ENCODE data around the gene SLC10A6. TPM values are rescaled to one million over a fixed set of nuclear protein-coding genes. Genes with fewer than 3 reads are reported as not detected.

SLC10A6 gene
- polyA plus RNA-seq, 4 donors = 0.15 to 1.1 TPM; not detected in 2

DNA sequence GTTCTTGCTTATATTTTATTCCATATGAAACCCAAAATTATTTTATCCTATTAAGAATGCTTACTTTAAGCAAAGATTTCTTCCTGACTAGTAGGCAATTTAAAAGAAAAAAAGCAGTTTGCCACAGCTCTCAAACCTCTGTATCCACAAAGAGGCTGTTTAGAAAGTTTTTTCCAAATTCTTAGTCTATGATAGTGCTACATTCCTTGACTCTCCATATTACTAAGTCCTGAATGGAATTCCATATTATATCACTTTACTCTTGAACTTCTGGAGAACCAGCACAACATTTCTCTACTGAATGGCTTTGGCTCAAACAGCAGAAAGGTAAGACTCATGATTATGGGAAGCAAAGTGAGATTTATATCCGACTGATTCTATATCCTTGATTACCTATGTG is 8.3 kb downstream of the SLC10A6 start:
- Histone ChIP-seq H3K36me3 (ENCODE audit: control insufficient read depth in 3 of 3, insufficient read depth in 2 of 3, low read depth in 1 of 3, low read length in 3 of 3) (no peaks in the 10 kb centered on the region), H3K27ac (ENCODE audit: low read depth in 1 of 3, low read length in 2 of 3) (no peak overlapping the region), H3K27me3 (ENCODE audit: control insufficient read depth in 3 of 3, insufficient read depth in 3 of 3, low read length in 3 of 3) (no peaks in the 10 kb centered on the region), H3K4me3 (ENCODE audit: low read depth in 1 of 3, low read length in 3 of 3) (no peak overlapping the region), H3K9me3 (ENCODE audit: control insufficient read depth in 2 of 2, insufficient read depth in 1 of 2, low read depth in 1 of 2, low read length in 1 of 2) (no peaks in the 10 kb centered on the region), H3K4me1 (ENCODE audit: control insufficient read depth in 3 of 3, insufficient read depth in 2 of 3, low read depth in 1 of 3, low read length in 2 of 3) (no peaks in the 10 kb centered on the region)
- DNase-seq (no peak), FAIRE-seq (no peak)
- WGBS, 3 donors = 81 to 85% (median 83%) methylated on average over 1 of the region's 1 CpG

DNA sequence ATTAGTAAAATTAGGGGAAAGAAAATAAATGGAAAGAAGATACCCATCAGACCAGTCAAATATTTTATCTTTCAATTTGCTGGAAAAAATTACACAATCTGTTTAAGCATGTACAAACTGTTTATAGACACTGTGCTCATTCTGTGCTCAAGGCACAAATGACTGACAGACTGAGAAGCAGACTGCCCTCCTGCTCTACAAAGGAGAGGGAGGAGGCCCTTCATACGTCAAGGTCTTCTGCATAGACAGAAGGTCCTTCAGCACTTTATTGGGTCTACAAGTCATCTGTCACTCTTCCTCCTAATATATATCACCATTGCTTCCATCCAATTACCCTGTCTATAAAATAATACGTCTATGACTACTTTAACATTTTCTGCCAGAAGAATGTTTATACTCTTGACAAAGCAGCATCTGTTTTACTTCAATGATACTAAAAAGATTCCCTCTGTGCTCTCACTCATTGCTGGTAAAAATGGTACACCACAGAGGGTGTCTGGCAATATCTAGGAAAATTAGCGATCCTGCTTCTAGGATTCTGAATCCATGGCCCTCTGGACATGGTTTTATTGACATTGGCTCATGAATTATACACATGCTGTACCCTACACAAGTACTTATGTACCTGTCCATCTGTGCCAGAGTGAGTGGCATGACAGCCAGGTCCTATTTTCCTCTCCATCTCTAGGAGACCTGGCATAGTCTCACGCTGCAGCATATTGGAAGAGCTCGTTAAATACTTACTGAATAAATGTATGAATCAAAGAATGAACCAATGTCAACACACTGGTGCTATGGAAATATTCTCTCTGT is 11.3 kb downstream of the SLC10A6 start:
- no peak overlapping the region for H3K4me3 ChIP-seq (ENCODE audit: low read depth in 1 of 3, low read length in 3 of 3)
- H3K36me3 ChIP-seq (ENCODE audit: control insufficient read depth in 3 of 3, insufficient read depth in 2 of 3, low read depth in 1 of 3, low read length in 3 of 3) = no peaks in the 10 kb centered on the region
- no peaks in the 10 kb centered on the region for H3K27me3 ChIP-seq (ENCODE audit: control insufficient read depth in 3 of 3, insufficient read depth in 3 of 3, low read length in 3 of 3)
- no peak for DNase-seq
- H3K27ac ChIP-seq (ENCODE audit: low read depth in 1 of 3, low read length in 2 of 3) = no peak overlapping the region
- no peaks in the 10 kb centered on the region for H3K9me3 ChIP-seq (ENCODE audit: control insufficient read depth in 2 of 2, insufficient read depth in 1 of 2, low read depth in 1 of 2, low read length in 1 of 2)
- no peak for FAIRE-seq
- H3K4me1 ChIP-seq (ENCODE audit: control insufficient read depth in 3 of 3, insufficient read depth in 2 of 3, low read depth in 1 of 3, low read length in 2 of 3) = no peaks in the 10 kb centered on the region
- 69 to 79% (median 78%) methylated on average over 5 of the region's 5 CpGs for WGBS, 3 donors

DNA sequence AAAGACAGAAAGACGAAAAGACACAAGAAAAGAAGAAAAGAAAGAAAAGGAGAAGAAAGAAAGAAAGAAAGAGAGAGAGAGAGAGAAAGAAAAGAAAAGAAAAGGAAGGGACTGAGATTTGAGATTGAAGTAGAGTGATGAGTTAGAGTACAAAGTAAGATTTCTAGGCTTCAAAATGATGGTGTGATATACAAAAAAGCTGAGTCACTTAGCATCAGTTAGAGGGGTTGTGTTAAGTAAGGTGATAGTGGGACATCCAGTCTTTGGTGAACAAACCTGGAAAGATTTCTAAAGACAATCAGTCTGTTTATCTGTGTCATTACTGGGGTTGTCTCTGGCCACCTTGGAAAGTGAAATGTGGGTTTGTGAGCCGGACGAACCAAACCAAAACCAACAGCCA is 13.5 kb downstream of the SLC10A6 start:
- FAIRE-seq = no peak
- Histone ChIP-seq H3K9me3 (ENCODE audit: control insufficient read depth in 2 of 2, insufficient read depth in 1 of 2, low read depth in 1 of 2, low read length in 1 of 2) (no peaks in the 10 kb centered on the region), H3K27ac (ENCODE audit: low read depth in 1 of 3, low read length in 2 of 3) (no peak overlapping the region), H3K27me3 (ENCODE audit: control insufficient read depth in 3 of 3, insufficient read depth in 3 of 3, low read length in 3 of 3) (no peaks in the 10 kb centered on the region), H3K4me3 (ENCODE audit: low read depth in 1 of 3, low read length in 3 of 3) (no peak overlapping the region), H3K4me1 (ENCODE audit: control insufficient read depth in 3 of 3, insufficient read depth in 2 of 3, low read depth in 1 of 3, low read length in 2 of 3) (no peaks in the 10 kb centered on the region), H3K36me3 (ENCODE audit: control insufficient read depth in 3 of 3, insufficient read depth in 2 of 3, low read depth in 1 of 3, low read length in 3 of 3) (no peaks in the 10 kb centered on the region)
- no peak for DNase-seq
- WGBS, 3 donors = 81 to 92% (median 85%) methylated on average over 3 of the region's 3 CpGs

DNA sequence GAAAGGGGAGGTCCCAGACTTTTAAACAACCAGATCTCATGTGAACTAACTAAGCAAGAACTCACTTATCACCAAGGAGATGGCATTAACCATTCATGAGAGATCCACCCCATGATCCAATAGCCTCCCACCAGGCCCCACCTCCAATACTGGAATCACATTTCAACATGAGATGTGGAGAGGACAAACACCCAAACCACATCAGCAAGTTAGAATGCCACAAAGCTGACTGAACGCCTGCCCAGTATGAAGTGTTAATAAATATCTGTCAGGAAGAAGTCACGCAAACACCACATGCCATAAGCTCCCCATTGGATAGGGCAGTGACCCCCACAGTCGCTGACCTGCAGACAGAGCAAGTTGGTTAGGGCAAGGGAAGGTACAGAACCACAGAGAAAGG is 14.3 kb downstream of the SLC10A6 start:
- Histone ChIP-seq H3K36me3 (ENCODE audit: control insufficient read depth in 3 of 3, insufficient read depth in 2 of 3, low read depth in 1 of 3, low read length in 3 of 3) (no peaks in the 10 kb centered on the region), H3K27me3 (ENCODE audit: control insufficient read depth in 3 of 3, insufficient read depth in 3 of 3, low read length in 3 of 3) (no peaks in the 10 kb centered on the region), H3K27ac (ENCODE audit: low read depth in 1 of 3, low read length in 2 of 3) (no peak overlapping the region), H3K4me1 (ENCODE audit: control insufficient read depth in 3 of 3, insufficient read depth in 2 of 3, low read depth in 1 of 3, low read length in 2 of 3) (no peaks in the 10 kb centered on the region), H3K9me3 (ENCODE audit: control insufficient read depth in 2 of 2, insufficient read depth in 1 of 2, low read depth in 1 of 2, low read length in 1 of 2) (peaks cover 0 to 6% of the 10 kb centered on the region in 2 donors), H3K4me3 (ENCODE audit: low read depth in 1 of 3, low read length in 3 of 3) (no peak overlapping the region)
- no peak for FAIRE-seq
- WGBS, 3 donors = 85 to 88% (median 88%) methylated on average over 3 of the region's 3 CpGs
- no peak for DNase-seq

DNA sequence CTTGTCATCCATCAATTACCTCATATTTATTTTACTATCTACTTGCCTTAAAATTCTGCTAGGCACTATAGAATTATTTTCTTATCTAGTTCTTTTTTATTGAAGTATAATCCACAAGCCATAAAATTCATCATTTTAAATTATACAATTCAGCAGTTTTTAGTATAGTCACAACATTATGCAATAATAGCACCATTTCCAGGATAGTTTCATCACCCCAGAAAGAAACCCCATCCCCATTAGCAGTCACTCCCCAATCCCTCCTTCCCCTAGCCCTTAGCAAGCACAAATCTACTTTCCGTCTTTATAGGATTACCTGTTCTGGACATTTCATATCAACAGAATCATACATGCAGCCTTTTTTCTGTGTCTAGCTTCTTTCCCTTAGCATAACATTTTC is 15.6 kb downstream of the SLC10A6 start:
- no peaks in the 10 kb centered on the region for H3K4me1 ChIP-seq (ENCODE audit: control insufficient read depth in 3 of 3, insufficient read depth in 2 of 3, low read depth in 1 of 3, low read length in 2 of 3)
- peaks cover 0 to 7% of the 10 kb centered on the region in 2 donors for H3K9me3 ChIP-seq (ENCODE audit: control insufficient read depth in 2 of 2, insufficient read depth in 1 of 2, low read depth in 1 of 2, low read length in 1 of 2)
- no peaks in the 10 kb centered on the region for H3K27me3 ChIP-seq (ENCODE audit: control insufficient read depth in 3 of 3, insufficient read depth in 3 of 3, low read length in 3 of 3)
- WGBS, 3 donors = 91 to 100% (median 97%) methylated on average over 1 of the region's 1 CpG
- H3K27ac ChIP-seq (ENCODE audit: low read depth in 1 of 3, low read length in 2 of 3) = no peak overlapping the region
- DNase-seq (no peak), FAIRE-seq (no peak)
- no peaks in the 10 kb centered on the region for H3K36me3 ChIP-seq (ENCODE audit: control insufficient read depth in 3 of 3, insufficient read depth in 2 of 3, low read depth in 1 of 3, low read length in 3 of 3)
- no peak overlapping the region for H3K4me3 ChIP-seq (ENCODE audit: low read depth in 1 of 3, low read length in 3 of 3)

DNA sequence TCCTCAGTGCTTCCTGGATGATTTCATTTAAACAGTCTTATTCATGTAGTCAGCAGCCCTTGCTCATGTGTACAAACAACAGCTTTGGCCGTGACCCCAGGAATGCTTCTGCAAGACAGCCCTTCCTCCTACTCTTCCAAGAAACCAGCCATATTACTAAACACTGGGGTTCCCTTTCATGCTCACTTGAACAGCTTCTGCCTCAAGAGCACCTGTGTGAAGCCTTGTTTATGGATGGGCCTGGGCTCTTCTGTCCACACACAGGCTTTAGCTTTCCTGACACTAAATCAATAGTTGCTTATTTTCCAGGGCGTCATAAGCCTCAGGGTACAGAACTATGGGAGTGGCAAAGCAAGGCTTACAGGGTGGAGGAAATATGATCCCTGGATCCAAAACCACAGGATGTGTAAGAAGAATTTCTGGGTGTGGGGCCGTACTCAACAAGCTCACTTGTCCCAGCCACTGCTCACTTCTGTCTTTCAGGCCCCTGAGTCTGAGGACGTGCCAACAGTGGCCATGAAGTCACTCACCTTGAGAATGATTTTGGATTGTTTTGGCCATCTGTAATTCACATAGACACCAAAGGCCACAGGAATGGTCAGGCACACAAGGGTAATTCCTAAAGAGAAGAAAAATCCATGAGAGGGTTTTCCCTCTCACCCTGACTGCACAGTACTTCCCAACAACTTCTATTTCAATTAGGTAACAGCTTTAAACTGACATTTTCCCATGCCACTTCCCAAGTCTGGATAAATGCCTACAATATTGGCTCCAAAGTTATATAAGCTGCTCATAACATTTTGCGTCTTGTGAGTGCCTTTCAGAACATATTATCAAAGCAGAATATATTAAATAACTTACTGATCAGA is 17.7 kb downstream of the SLC10A6 start:
- peak in 1 of 2 donors; percentile 11 for DNase-seq
- WGBS, 3 donors = 76 to 88% (median 77%) methylated on average over 5 of the region's 5 CpGs
- no peak for FAIRE-seq
- Histone ChIP-seq H3K4me1 (ENCODE audit: control insufficient read depth in 3 of 3, insufficient read depth in 2 of 3, low read depth in 1 of 3, low read length in 2 of 3) (no peaks in the 10 kb centered on the region), H3K9me3 (ENCODE audit: control insufficient read depth in 2 of 2, insufficient read depth in 1 of 2, low read depth in 1 of 2, low read length in 1 of 2) (peaks cover 0 to 7% of the 10 kb centered on the region in 2 donors), H3K36me3 (ENCODE audit: control insufficient read depth in 3 of 3, insufficient read depth in 2 of 3, low read depth in 1 of 3, low read length in 3 of 3) (no peaks in the 10 kb centered on the region), H3K4me3 (ENCODE audit: low read depth in 1 of 3, low read length in 3 of 3) (no peak overlapping the region), H3K27me3 (ENCODE audit: control insufficient read depth in 3 of 3, insufficient read depth in 3 of 3, low read length in 3 of 3) (no peaks in the 10 kb centered on the region), H3K27ac (ENCODE audit: low read depth in 1 of 3, low read length in 2 of 3) (no peak overlapping the region)

DNA sequence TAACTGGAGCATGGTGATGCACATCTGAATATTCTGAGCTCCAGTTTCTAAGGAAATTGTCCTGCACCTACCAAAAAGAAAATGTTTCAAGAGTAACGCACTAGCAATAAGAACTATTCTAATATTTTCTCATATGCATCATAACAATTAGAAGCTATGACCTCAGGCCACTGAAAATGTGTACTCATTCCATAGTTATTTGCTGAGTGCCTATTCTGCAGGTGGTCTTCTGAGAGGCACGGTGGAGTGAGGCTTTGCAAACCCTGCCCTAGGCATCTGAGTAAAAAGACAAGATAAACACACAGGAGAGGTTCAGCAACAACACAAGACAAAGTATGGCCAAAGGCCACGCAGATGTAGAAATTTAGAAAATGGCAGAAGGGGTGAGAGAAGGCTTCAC is 23.7 kb downstream of the SLC10A6 start:
- Histone ChIP-seq H3K9me3 (ENCODE audit: control insufficient read depth in 2 of 2, insufficient read depth in 1 of 2, low read depth in 1 of 2, low read length in 1 of 2) (peaks cover 0 to 7% of the 10 kb centered on the region in 2 donors), H3K36me3 (ENCODE audit: control insufficient read depth in 3 of 3, insufficient read depth in 2 of 3, low read depth in 1 of 3, low read length in 3 of 3) (no peaks in the 10 kb centered on the region), H3K4me3 (ENCODE audit: low read depth in 1 of 3, low read length in 3 of 3) (no peak overlapping the region), H3K27ac (ENCODE audit: low read depth in 1 of 3, low read length in 2 of 3) (no peak overlapping the region), H3K27me3 (ENCODE audit: control insufficient read depth in 3 of 3, insufficient read depth in 3 of 3, low read length in 3 of 3) (no peaks in the 10 kb centered on the region), H3K4me1 (ENCODE audit: control insufficient read depth in 3 of 3, insufficient read depth in 2 of 3, low read depth in 1 of 3, low read length in 2 of 3) (no peaks in the 10 kb centered on the region)
- WGBS, 3 donors = 74 to 84% (median 78%) methylated on average over 3 of the region's 3 CpGs
- DNase-seq = no peak
- FAIRE-seq = no peak

DNA sequence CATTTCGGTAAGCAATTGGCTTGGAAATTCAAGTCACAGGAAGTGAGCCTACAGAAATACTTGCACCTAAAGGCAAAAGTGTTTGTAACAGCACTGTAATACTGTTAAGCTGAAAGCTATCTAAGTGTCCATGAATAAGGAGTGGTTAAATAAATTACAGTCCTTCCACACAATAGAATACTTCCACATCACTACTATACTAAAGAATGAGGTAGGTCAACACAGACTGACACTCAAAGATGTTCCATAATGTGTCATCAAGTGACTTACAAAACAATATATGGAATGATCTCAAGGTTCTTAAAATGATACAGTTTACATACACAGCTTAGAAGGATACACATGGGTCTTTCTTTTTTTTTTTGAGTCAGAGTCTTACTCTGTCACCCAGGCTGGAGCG is 27.0 kb downstream of the SLC10A6 start:
- H3K27ac ChIP-seq (ENCODE audit: low read depth in 1 of 3, low read length in 2 of 3) = no peak overlapping the region
- H3K36me3 ChIP-seq (ENCODE audit: control insufficient read depth in 3 of 3, insufficient read depth in 2 of 3, low read depth in 1 of 3, low read length in 3 of 3) = no peaks in the 10 kb centered on the region
- WGBS, 3 donors = 92 to 95% (median 95%) methylated on average over 2 of the region's 2 CpGs
- no peak overlapping the region for H3K4me3 ChIP-seq (ENCODE audit: low read depth in 1 of 3, low read length in 3 of 3)
- no peaks in the 10 kb centered on the region for H3K27me3 ChIP-seq (ENCODE audit: control insufficient read depth in 3 of 3, insufficient read depth in 3 of 3, low read length in 3 of 3)
- FAIRE-seq (no peak), DNase-seq (no peak)
- peaks cover 0 to 4% (median 0%) of the 10 kb centered on the region in 3 donors for H3K4me1 ChIP-seq (ENCODE audit: control insufficient read depth in 3 of 3, insufficient read depth in 2 of 3, low read depth in 1 of 3, low read length in 2 of 3)
- H3K9me3 ChIP-seq (ENCODE audit: control insufficient read depth in 2 of 2, insufficient read depth in 1 of 2, low read depth in 1 of 2, low read length in 1 of 2) = no peaks in the 10 kb centered on the region

Measured in small intestine (tissue), 7 donors.